HCT116 (cell line): ENCODE measurements around the gene KLF2. TPM values are rescaled to one million over a fixed set of nuclear protein-coding genes. Genes with fewer than 3 reads are reported as not detected.

Experiments
- ATAC-seq: fragments of 200-7000 bp; cut with Tn5 transposase; 2 replicates; pipeline ENCODE4 v1.9.1; 2020; ENCODE audit warnings: mild to moderate bottlenecking, moderate library complexity
- BruUV-seq: library from RNA; stranded (reverse); fragments of 400-500 nt; replicated peaks from 2 replicates; lab custom pipeline; 2021; lab: Mats Ljungman, UMichigan
- CTCF ChIA-PET: fragments of 300-600 bp; sonication (Branson Sonifier 250); formaldehyde crosslinking; loops from one replicate; lab custom pipeline; 2021; ENCODE audit warnings: antibody characterized with exemption; lab: Charles Lee
- POLR2A ChIA-PET: fragments of 300-600, 350-600 bp; sonication (Branson Sonifier 250); formaldehyde crosslinking; loops from one replicate; lab custom pipeline; 2021; ENCODE audit warnings: antibody characterized with exemption; lab: Charles Lee
- RAD21 ChIA-PET, 2 experiments: fragments of 300-600 bp; sonication (Branson Sonifier 250); formaldehyde crosslinking; loops; one replicate each; lab custom pipeline; 2023; ENCODE audit warnings: low total read pairs in 2 of 2; ENCODE audit not compliant: uncharacterized antibody in 2 of 2, unreplicated experiment in 2 of 2, low non-redundant PET in 1 of 2; lab: Charles Lee
- DNase-seq: peaks from one replicate; pipeline ENCODE4 v3.0.0-alpha.2; 2010; ENCODE audit warnings: low read depth, low spot score
- H2AFZ ChIP-seq: fragments of 200-600 bp; shearing (Covaris generic), sonication (generic); 2 replicates; pipeline ENCODE4 v1.6.1; 2017; ENCODE audit warnings: low read depth, mixed run types, mixed read lengths, antibody characterized with exemption, low read length; ENCODE audit not compliant: poor library complexity, severe bottlenecking
- H3K27ac ChIP-seq: 2 replicates; pipeline ENCODE4 v1.5.1; 2012; ENCODE audit warnings: low read depth, low read length
- H3K27me3 ChIP-seq: fragments of 200-600 bp; sonication (generic); 2 replicates; pipeline ENCODE4 v1.6.1; 2016; ENCODE audit warnings: mixed run types, low read length, mixed read lengths; ENCODE audit not compliant: insufficient read depth
- H3K36me3 ChIP-seq, 2 experiments: fragments of 200-500 bp in 1 of 2; fragments of 200-600 bp in 1 of 2; sonication (Bioruptor generic) in 1 of 2; sonication (generic) in 1 of 2; 2 replicates each; pipeline versions ENCODE4 v1.5.1 to v1.6.1; 2014 to 2016; ENCODE audit warnings: low read length in 2 of 2, inconsistent platforms in 1 of 2, mixed read lengths in 1 of 2, mixed run types in 1 of 2; ENCODE audit not compliant: insufficient read depth in 2 of 2, control insufficient read depth in 1 of 2
- H3K4me1 ChIP-seq, 2 experiments: fragments of 200-600 bp in 1 of 2; sonication (generic) in 1 of 2; 2 replicates each; pipeline versions ENCODE4 v1.5.1 to v1.6.1; 2012 to 2017; ENCODE audit warnings: low read length in 2 of 2, inconsistent platforms in 1 of 2, mild to moderate bottlenecking in 1 of 2, mixed read lengths in 1 of 2, mixed run types in 1 of 2, moderate library complexity in 1 of 2; ENCODE audit not compliant: insufficient read depth in 2 of 2, control insufficient read depth in 1 of 2
- H3K4me2 ChIP-seq: fragments of 200-600 bp; sonication (generic); 2 replicates; pipeline ENCODE4 v1.6.1; 2017; ENCODE audit warnings: mixed run types, low read length, mixed read lengths
- H3K4me3 ChIP-seq, 2 experiments: fragments of 200-600 bp in 1 of 2; sonication (generic) in 1 of 2; replicated peaks in 1 of 2; 2 replicates each; pipeline ENCODE4 v1.5.1; 2011 to 2016; ENCODE audit warnings: low read length in 2 of 2, control low read depth in 1 of 2, low read depth in 1 of 2, mild to moderate bottlenecking in 1 of 2, mixed read lengths in 1 of 2, mixed run types in 1 of 2
- H3K79me2 ChIP-seq: fragments of 200-600 bp; sonication (generic); 2 replicates; pipeline ENCODE4 v1.6.1; 2017; ENCODE audit warnings: mild to moderate bottlenecking, mixed run types, low read length, moderate library complexity, mixed read lengths; ENCODE audit not compliant: insufficient read depth
- H3K9ac ChIP-seq: fragments of 200-600 bp; sonication (generic); 2 replicates; pipeline ENCODE4 v1.6.1; 2016; ENCODE audit warnings: low read length, mixed read lengths
- H3K9me2 ChIP-seq: fragments of 200-600 bp; sonication (generic), shearing (Covaris generic); 2 replicates; pipeline ENCODE4 v1.6.1; 2017; ENCODE audit warnings: mixed run types, mild to moderate bottlenecking, moderate library complexity; ENCODE audit not compliant: insufficient read depth
- H3K9me3 ChIP-seq, 2 experiments: fragments of 200-500 bp in 1 of 2; fragments of 200-600 bp in 1 of 2; sonication (Bioruptor generic) in 1 of 2; sonication (generic) in 1 of 2; 2 replicates each; pipeline ENCODE4 v1.6.1; 2014 to 2017; ENCODE audit warnings: low read length in 2 of 2, mixed read lengths in 2 of 2, inconsistent platforms in 1 of 2, low read depth in 1 of 2, mild to moderate bottlenecking in 1 of 2, mixed run types in 1 of 2, moderate library complexity in 1 of 2; ENCODE audit not compliant: control insufficient read depth in 1 of 2, insufficient read depth in 1 of 2
- H4K20me1 ChIP-seq: fragments of 200-600 bp; sonication (generic), shearing (Covaris generic); 2 replicates; pipeline ENCODE4 v1.6.1; 2017; ENCODE audit warnings: mixed run types, mild to moderate bottlenecking, moderate library complexity; ENCODE audit not compliant: insufficient read depth
- ATF3 ChIP-seq: IDR thresholded peaks from 2 replicates; pipeline ENCODE4 v1.6.1; 2012
- EGR1 ChIP-seq: IDR thresholded peaks from 2 replicates; pipeline ENCODE4 v1.6.1; 2012; ENCODE audit warnings: low read depth
- EZH2 ChIP-seq: fragments of 200-600 bp; sonication (generic); IDR thresholded peaks from 2 replicates; pipeline ENCODE4 v1.6.1; 2017; ENCODE audit warnings: antibody characterized with exemption, mixed run types
- EZH2phosphoT487 ChIP-seq: fragments of 200-600 bp; IDR thresholded peaks from 2 replicates; pipeline ENCODE4 v1.6.1; 2018; ENCODE audit warnings: antibody characterized with exemption, borderline replicate concordance
- JUND ChIP-seq: IDR thresholded peaks from 2 replicates; pipeline ENCODE4 v1.6.1; 2012
- MAX ChIP-seq: IDR thresholded peaks from 2 replicates; pipeline ENCODE4 v1.6.1; 2012
- POLR2A ChIP-seq: IDR thresholded peaks from 2 replicates; pipeline ENCODE4 v1.7.0; 2011; ENCODE audit warnings: borderline replicate concordance; ENCODE audit not compliant: insufficient read depth, insufficient read length; ENCODE audit errors: extremely low read depth
- SP1 ChIP-seq: IDR thresholded peaks from 2 replicates; pipeline ENCODE4 v1.6.1; 2012; ENCODE audit warnings: low read depth
- SRF ChIP-seq: IDR thresholded peaks from 2 replicates; pipeline ENCODE4 v1.6.1; 2012; ENCODE audit warnings: low read depth
- TCF7L2 ChIP-seq: IDR thresholded peaks from 2 replicates; pipeline ENCODE4 v1.7.0; 2011; ENCODE audit warnings: borderline replicate concordance, inconsistent platforms; ENCODE audit not compliant: insufficient read depth, insufficient read length; ENCODE audit errors: extremely low read depth
- YY1 ChIP-seq: IDR thresholded peaks from 2 replicates; pipeline ENCODE4 v1.6.1; 2011; ENCODE audit warnings: low read length, low read depth, moderate library complexity, mild to moderate bottlenecking; ENCODE audit not compliant: insufficient replicate concordance; ENCODE audit errors: extremely low read depth
- ZBTB33 ChIP-seq: IDR thresholded peaks from 2 replicates; pipeline ENCODE4 v1.6.1; 2011; ENCODE audit warnings: mild to moderate bottlenecking, low read length, moderate library complexity; ENCODE audit not compliant: insufficient replicate concordance; ENCODE audit errors: extremely low read depth
- ZFX ChIP-seq: fragments of 450-650 bp; IDR thresholded peaks from 2 replicates; pipeline ENCODE4 v1.6.1; 2017
- intact Hi-C: fragments of 100-400 bp; cut with micrococcal nuclease; formaldehyde crosslinking; loops from 2 replicates; pipeline ENCODE4 v1.10.0; 2022
- total RNA-seq: library from RNA; stranded (reverse); gene quantifications from one replicate; pipeline ENCODE4 v1.2.1, GENCODE V29; 2021; ENCODE audit not compliant: unreplicated experiment

KLF2 gene
- total RNA-seq, 1 experiment from 2014 or later = 39.4 TPM

- ChIA-PET POLR2A (no interaction called here), CTCF (no interaction called here)
- DNase-seq = no peak
- peaks cover 0 to 8% of the 10 kb centered on the region in 2 experiments; a peak in 2 of 4 replicates for H3K36me3 ChIP-seq
- no peak overlapping the region for H3K27ac ChIP-seq
- H3K4me1 ChIP-seq = no peaks in the 10 kb centered on the region
- BruUV-seq = no TSS peak
- intact Hi-C loops = no loop called here
- no peak overlapping the region for H3K4me3 ChIP-seq
- no peak for TF ChIP-seq TCF7L2
- TF ChIP-seq, all 23 proteins: peak for 0
- no peak overlapping the region for H2AFZ ChIP-seq
- H3K27me3 ChIP-seq = no peaks in the 10 kb centered on the region
- H3K9ac ChIP-seq = no peak overlapping the region
- H3K4me2 ChIP-seq = no peak overlapping the region
- no peaks in the 10 kb centered on the region for H3K79me2 ChIP-seq
- no peaks in the 10 kb centered on the region for H4K20me1 ChIP-seq
- no peak for ATAC-seq
- RAD21 ChIA-PET = no interaction called here
- H3K9me2 ChIP-seq = no peaks in the 10 kb centered on the region
- H3K9me3 ChIP-seq = no peaks in the 10 kb centered on the region
Measured at GRCh38 chr19:16370641-16371391, 46.2 kb downstream of the KLF2 start.

- POLR2A ChIA-PET = no interaction called here
- TF ChIP-seq ZFX (no peak), ATF3 (no peak), SP1 (no peak), MAX (no peak), JUND (no peak), POLR2A (no peak), SRF (no peak), EZH2 (no peak), YY1 (no peak), EGR1 (no peak), EZH2phosphoT487 (no peak), ZBTB33 (no peak)
- H3K9ac ChIP-seq = no peak overlapping the region
- CTCF ChIA-PET = no interaction called here
- H3K27me3 ChIP-seq = no peaks in the 10 kb centered on the region
- no peaks in the 10 kb centered on the region for H3K4me1 ChIP-seq
- H3K36me3 ChIP-seq = peaks cover 0 to 8% of the 10 kb centered on the region in 2 experiments; a peak in 2 of 4 replicates
- ATAC-seq (no peak), DNase-seq (no peak)
- intact Hi-C loops = no loop called here
- H2AFZ ChIP-seq = no peak overlapping the region
- no peaks in the 10 kb centered on the region for H4K20me1 ChIP-seq
- H3K79me2 ChIP-seq = no peaks in the 10 kb centered on the region
- H3K9me2 ChIP-seq = no peaks in the 10 kb centered on the region
- H3K9me3 ChIP-seq = no peaks in the 10 kb centered on the region
- H3K4me2 ChIP-seq = no peak overlapping the region
- H3K4me3 ChIP-seq = no peak overlapping the region
- RAD21 ChIA-PET = no interaction called here
- BruUV-seq = no TSS peak
- no peak overlapping the region for H3K27ac ChIP-seq
Measured at GRCh38 chr19:16371540-16371986, 46.9 kb downstream of the KLF2 start.
